ENCODE measurements around the gene SLC25A29. TPM values are rescaled to one million over a fixed set of nuclear protein-coding genes. Genes with fewer than 3 reads are reported as not detected.

Gene SLC25A29
- polyA plus RNA-seq, 2 of the 4 experiments (the other 2 are of a cell fraction): 6.3 to 15.1 TPM

GRCh38 chr14:100329233-100330006 is 23.2 kb upstream of the SLC25A29 start:
- ChIA-PET CTCF (interaction anchor here (1.4 to 1.5 kb wide), 2 partner anchors 10 to 44 kb away, joined by 3 to 6 read pairs; no protein-coding TSS in a partner anchor), POLR2A (no interaction called here)
- H3K27ac ChIP-seq: no peak overlapping the region
- FAIRE-seq (no peak), DNase-seq (ENCODE audit: low read depth in 1 of 2, low spot score in 1 of 2) (no peak), ATAC-seq (no peak; a peak in 2 of 6 replicates)
- no peaks in the 10 kb centered on the region for H3K4me1 ChIP-seq
- WGBS (ENCODE audit: missing lambda C conversion rate): 80% methylated on average over 34 of the region's 36 CpGs
- H3K4me2 ChIP-seq: no peak overlapping the region
- TF ChIP-seq HES2 (IDR thresholded peaks at IDR 0.05) (no peak), BCL3 (IDR thresholded peaks at IDR 0.05) (no peak), ZSCAN20 (CRISPR knock-in tag; IDR thresholded peaks at IDR 0.05) (no peak), PBX3 (IDR thresholded peaks at IDR 0.05) (no peak), SMC3 (IDR thresholded peaks at IDR 0.05) (no peak), POLR2A (IDR thresholded peaks at IDR 0.05; ENCODE audit: low read length) (no peak), ZFP36 (IDR thresholded peaks at IDR 0.05; ENCODE audit: borderline replicate concordance, partially characterized antibody) (no peak), ELK1 (IDR thresholded peaks at IDR 0.05; ENCODE audit: low read depth, low read length) (no peak), CBX8 (IDR thresholded peaks at IDR 0.05) (no peak), CBX2 (IDR thresholded peaks at IDR 0.05; ENCODE audit: borderline replicate concordance, low read depth) (no peak), BHLHE40 (IDR thresholded peaks at IDR 0.05; ENCODE audit: low read depth, low read length) (no peak), FOSB (CRISPR knock-in tag; IDR thresholded peaks at IDR 0.05) (no peak)
- H3K4me3 ChIP-seq: no peak overlapping the region
- H3K9me3 ChIP-seq: no peaks in the 10 kb centered on the region

- WGBS (ENCODE audit: missing lambda C conversion rate): 74% methylated on average over 24 of the region's 32 CpGs
- H3K4me1 ChIP-seq: no peaks in the 10 kb centered on the region
- CTCF ChIA-PET: interaction anchor here (1.3 kb wide), 1 partner anchor 10 kb away, joined by 5 read pairs; no protein-coding TSS in a partner anchor
- no peak for DNase-seq (ENCODE audit: low read depth in 1 of 2, low spot score in 1 of 2)
- H3K4me3 ChIP-seq: no peak overlapping the region
- no peaks in the 10 kb centered on the region for H3K9me3 ChIP-seq
- POLR2A ChIA-PET: no interaction called here
- H3K27ac ChIP-seq: no peak overlapping the region
- TF ChIP-seq RAD21 (conservative IDR thresholded peaks at IDR 0.05 in 1 of 2, IDR thresholded peaks at IDR 0.05 in 1 of 2) (no peak), CBX2 (IDR thresholded peaks at IDR 0.05; ENCODE audit: borderline replicate concordance, low read depth) (no peak), ZFP36 (IDR thresholded peaks at IDR 0.05; ENCODE audit: borderline replicate concordance, partially characterized antibody) (no peak), NR3C1 (IDR thresholded peaks at IDR 0.05) (no peak), SREBF2 (IDR thresholded peaks at IDR 0.05) (no peak), NFE2L2 (conservative IDR thresholded peaks at IDR 0.05; ENCODE audit: low read length) (no peak), HOXB13 (CRISPR knock-in tag; IDR thresholded peaks at IDR 0.05; ENCODE audit: low read depth) (no peak), JUNB (IDR thresholded peaks at IDR 0.05) (no peak)
- no peak for FAIRE-seq
- no peak overlapping the region for H3K4me2 ChIP-seq
- no peak for ATAC-seq
Observed at GRCh38 chr14:100328495-100329163, 22.4 kb upstream of the SLC25A29 start.

- no peak for FAIRE-seq
- H3K4me3 ChIP-seq: no peak overlapping the region
- no peak overlapping the region for H3K27ac ChIP-seq
- DNase-seq (ENCODE audit: low read depth in 1 of 2, low spot score in 1 of 2): no peak
- ATAC-seq: no peak
- CTCF ChIA-PET: interaction anchor here (1.6 kb wide), 1 partner anchor 13 kb away, joined by 5 read pairs; no protein-coding TSS in a partner anchor
- WGBS (ENCODE audit: missing lambda C conversion rate): 83% methylated on average over 24 of the region's 24 CpGs
- H3K4me2 ChIP-seq: no peak overlapping the region
- H3K4me1 ChIP-seq: no peaks in the 10 kb centered on the region
- POLR2A ChIA-PET: no interaction called here
- no peaks in the 10 kb centered on the region for H3K9me3 ChIP-seq
- TF ChIP-seq ATOH8 (CRISPR knock-in tag; IDR thresholded peaks at IDR 0.05; ENCODE audit: low read depth) (no peak), JUNB (IDR thresholded peaks at IDR 0.05) (no peak), E2F6 (IDR thresholded peaks at IDR 0.05; ENCODE audit: borderline replicate concordance, low read depth) (no peak), POLR2A (IDR thresholded peaks at IDR 0.05; ENCODE audit: low read length) (no peak), MAFK (IDR thresholded peaks at IDR 0.05; ENCODE audit: partially characterized antibody) (no peak), BHLHE40 (IDR thresholded peaks at IDR 0.05; ENCODE audit: low read depth, low read length) (no peak), HDAC2 (IDR thresholded peaks at IDR 0.05) (no peak), ZNF302 (CRISPR knock-in tag; IDR thresholded peaks at IDR 0.05) (no peak), TP53 (CRISPR knock-in tag; IDR thresholded peaks at IDR 0.05) (no peak), ZFP36 (IDR thresholded peaks at IDR 0.05; ENCODE audit: borderline replicate concordance, partially characterized antibody) (no peak), CBX2 (IDR thresholded peaks at IDR 0.05; ENCODE audit: borderline replicate concordance, low read depth) (no peak), HEYL (CRISPR knock-in tag; IDR thresholded peaks at IDR 0.05) (no peak)
Observed at GRCh38 chr14:100327128-100327527, 20.9 kb upstream of the SLC25A29 start.

Data from A549 (cell line).